PC-3 (cell line): Measurements from ENCODE around the gene LMO2.

Source experiments
- CTCF ChIP-seq: fragments of 300-600 bp; sonication (generic); conservative IDR thresholded peaks from 2 replicates; pipeline ENCODE4 v1.5.1; 2017; ENCODE audit warnings: antibody characterized with exemption, low read depth, mild to moderate bottlenecking, low read length
- EZH2 ChIP-seq: fragments of 300-600 bp; sonication (generic); IDR thresholded peaks from one replicate; pipeline ENCODE4 v1.6.1; 2017; ENCODE audit warnings: antibody characterized with exemption, mild to moderate bottlenecking, low read length; ENCODE audit not compliant: unreplicated experiment
- EZH2phosphoT487 ChIP-seq: fragments of 300-600 bp; sonication (generic); IDR thresholded peaks from 2 replicates; pipeline ENCODE4 v1.6.1; 2018; ENCODE audit warnings: mild to moderate bottlenecking, antibody characterized with exemption, low read length, borderline replicate concordance

- no peak for TF ChIP-seq CTCF
- no peak for TF ChIP-seq EZH2
- TF ChIP-seq EZH2phosphoT487 = no peak
These were observed 27.8 kb upstream of the LMO2 start for GRCh38 chr11:33919645-33920044.
